ENCODE measurements around the gene C16orf78.

Gene C16orf78

DNA sequence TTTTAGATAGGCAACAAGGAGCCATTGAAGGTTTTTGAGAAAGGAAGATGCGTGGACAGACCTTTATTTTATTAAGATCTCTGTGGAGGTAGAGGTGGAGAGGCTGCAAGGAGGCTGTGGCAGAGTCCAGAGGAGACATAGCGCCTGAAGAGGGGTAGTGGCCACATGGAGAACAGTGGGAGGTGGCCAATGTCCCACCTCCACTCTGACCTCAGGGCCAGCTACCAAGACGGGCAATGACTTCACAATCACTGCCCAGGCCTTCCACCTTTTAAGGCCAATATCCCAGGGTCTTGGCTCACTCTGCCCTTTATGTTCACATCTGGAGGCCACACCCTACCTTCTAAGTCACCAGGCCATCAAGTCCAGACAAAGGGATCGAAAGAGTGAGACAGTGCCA lies at the start of gene C16orf78:
Gene C16orf78 (plus strand): TSS at position 301 of the 400 bp plus-strand sequence. CDS start 136 bp downstream, outside the sequence.
- FAIRE-seq (no peak), DNase-seq (ENCODE audit: insufficient read length, low spot score) (no peak)

GRCh38 chr16:49324703-49325102 lies 48.9 kb upstream of the C16orf78 start:
- DNase-seq (ENCODE audit: insufficient read length, low spot score) (no peak), FAIRE-seq (no peak)

- FAIRE-seq (no peak), DNase-seq (ENCODE audit: insufficient read length, low spot score) (no peak)
Observed at GRCh38 chr16:49327466-49327865, 46.1 kb upstream of the C16orf78 start.

DNA sequence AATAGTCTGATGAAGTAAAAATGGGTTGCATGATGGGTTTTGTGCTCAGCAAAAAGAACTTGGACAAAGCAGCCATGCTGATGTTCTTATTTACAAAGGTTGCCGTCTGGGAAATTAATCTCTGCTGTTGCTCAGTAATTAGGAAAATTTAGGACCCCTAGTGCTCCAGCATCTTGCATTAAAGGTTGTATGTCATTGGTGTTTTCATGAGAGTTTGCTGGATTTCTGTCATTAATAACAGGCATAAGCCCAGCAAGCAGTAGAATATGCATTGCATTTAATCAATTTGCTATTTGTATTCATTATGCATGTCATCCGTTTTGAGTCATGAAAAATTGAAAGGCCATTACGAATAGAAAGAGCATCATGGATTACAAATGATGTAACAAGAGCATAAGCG lies 45.3 kb upstream of the C16orf78 start:
- no peak for FAIRE-seq

DNA sequence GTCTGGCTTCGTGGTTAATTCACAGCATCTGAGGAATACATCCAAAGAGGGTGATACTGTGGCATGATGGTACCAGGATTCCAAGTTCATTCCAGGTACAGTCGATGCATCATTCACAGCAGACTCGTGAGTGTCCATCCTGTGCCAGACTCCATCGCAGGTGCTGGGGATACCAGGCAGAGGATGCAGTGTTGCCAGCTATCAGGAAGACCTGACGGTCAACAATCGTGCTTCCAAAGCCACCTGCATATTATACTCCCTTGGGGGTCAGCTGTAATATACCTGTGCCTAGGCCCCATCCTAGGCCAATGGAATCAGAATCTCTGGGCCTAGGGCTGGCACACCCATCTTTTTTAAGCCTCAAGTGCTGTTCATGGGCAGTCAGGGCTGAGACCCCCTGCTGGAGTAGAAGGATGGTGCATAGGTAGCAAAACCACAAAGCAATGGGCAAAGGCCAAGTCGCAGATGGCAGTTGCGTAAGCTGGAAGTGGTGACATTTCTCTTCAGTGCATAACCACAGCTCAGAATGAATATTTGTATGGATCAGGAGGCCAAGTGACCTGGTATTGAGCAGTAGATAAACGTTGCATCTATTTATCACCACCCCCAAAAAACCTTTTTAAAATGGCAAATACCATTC lies 42.9 kb upstream of the C16orf78 start:
- no peak for DNase-seq (ENCODE audit: insufficient read length, low spot score)
- FAIRE-seq = no peak

More for the DNA sequence above, 45.3 kb upstream of the C16orf78 start:
- DNase-seq (ENCODE audit: insufficient read length, low spot score) = no peak

DNA sequence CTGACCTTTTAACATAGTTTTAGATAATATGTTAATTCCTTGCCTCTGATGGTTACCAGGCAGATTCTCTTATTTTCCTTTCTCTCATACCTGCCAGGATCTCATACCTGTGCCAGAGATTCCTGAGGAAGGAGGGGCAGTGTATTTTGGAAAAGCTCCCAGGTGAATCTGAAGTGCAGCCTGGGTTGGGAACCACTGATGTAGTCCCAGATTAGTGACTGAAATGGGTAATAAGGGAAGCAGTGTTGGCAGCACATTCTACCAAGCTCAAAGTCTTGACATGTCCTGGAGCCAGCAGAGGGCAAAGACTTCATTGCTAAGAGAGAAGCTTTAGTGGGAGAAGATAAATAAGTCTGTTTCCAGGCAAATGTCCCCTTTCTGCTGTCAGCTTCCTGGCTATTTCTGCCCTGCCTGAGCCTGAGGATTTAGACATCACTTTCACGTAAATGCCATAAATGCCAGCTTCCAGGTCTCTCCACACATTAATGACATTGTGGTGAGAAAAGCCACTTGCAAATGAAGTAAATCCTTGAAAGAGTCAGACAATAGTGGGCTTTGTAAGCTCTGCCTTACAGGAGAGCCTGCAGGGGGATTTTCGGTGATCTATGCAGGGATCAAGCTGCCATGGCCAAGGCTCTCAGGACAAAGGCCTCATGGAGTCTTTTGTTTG lies 40.9 kb upstream of the C16orf78 start:
- DNase-seq (ENCODE audit: insufficient read length, low spot score) = no peak
- FAIRE-seq = no peak

- DNase-seq (ENCODE audit: insufficient read length, low spot score) (no peak), FAIRE-seq (no peak)
Observed at GRCh38 chr16:49333259-49333597, 40.4 kb upstream of the C16orf78 start.

GRCh38 chr16:49335828-49336227 lies 37.8 kb upstream of the C16orf78 start:
- FAIRE-seq = no peak
- DNase-seq (ENCODE audit: insufficient read length, low spot score) = no peak

GRCh38 chr16:49336581-49336980 lies 37.0 kb upstream of the C16orf78 start:
- no peak for DNase-seq (ENCODE audit: insufficient read length, low spot score)
- no peak for FAIRE-seq

GRCh38 chr16:49337814-49338350 lies 35.7 kb upstream of the C16orf78 start:
- DNase-seq (ENCODE audit: insufficient read length, low spot score) (no peak), FAIRE-seq (no peak)

DNA sequence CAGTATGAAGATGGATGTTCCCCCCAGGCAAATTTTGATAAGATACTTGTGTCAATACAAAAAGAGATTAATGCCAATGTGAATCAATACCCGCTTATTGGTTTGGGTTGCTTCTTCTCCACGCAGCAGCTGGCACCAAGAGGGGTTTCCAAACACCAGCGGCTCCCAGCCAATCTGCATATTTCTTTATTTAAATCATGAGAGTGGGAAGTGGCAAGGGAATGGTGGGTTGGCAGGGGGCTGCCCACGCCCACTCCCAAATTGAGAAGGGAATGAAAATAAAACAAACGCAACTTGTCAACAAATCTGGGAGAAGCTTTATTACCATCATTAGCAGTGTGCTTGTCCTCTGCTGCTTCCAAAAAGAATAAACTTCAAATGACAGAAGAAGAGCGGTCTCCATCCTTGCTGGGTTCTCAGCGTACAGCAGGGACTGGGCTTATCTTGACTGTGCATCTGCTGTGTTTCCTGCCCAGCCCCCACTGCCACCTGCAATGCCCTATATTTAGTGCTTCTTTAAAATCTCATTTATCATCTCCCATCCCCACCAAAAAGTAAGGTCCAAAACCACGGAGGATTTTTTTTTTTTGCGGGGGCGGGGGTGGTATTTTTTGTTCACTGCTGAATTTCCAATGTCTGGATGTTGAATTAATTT lies 34.9 kb upstream of the C16orf78 start:
- no peak for FAIRE-seq
- no peak for DNase-seq (ENCODE audit: insufficient read length, low spot score)

DNA sequence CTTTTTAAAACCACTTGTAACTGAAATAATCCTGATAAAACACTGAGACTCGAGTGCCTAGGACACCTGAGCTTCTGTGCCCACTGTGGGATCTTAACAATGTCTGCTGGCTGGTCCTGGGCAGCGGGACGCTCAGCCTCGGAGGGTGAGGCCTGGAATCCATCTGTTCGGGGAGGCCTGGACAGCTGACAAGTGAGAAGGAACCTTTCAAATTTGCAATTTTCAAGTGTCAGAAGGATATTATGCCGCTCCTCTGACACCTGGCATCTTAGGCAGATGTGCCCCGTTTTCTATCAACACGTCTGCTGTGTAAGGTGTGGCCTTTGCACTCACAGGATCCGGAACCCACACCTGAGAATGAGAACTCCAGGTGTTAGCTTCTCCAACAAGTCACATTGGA lies 33.1 kb upstream of the C16orf78 start:
- no peak for FAIRE-seq
- no peak for DNase-seq (ENCODE audit: insufficient read length, low spot score)

DNA sequence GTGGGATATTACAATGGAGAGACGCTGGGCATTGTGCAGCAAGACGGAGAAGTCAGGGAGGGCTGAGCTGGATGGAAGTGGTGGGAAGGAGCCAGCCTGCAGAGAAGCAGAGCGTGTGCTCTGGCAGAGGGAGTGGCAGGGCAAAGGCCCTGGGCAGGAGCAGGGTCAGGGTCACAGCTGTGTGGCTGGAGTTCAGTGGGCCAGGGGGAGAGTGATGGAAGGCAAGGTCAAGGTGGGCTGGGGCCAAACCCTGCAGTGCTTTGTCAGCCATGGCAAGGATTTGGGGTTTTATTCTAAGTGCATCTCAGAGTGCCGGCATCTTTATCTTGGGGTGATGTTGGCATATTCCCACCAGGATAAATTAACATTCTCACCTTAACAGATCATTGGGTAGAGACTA lies 31.9 kb upstream of the C16orf78 start:
- no peak for DNase-seq (ENCODE audit: insufficient read length, low spot score)
- FAIRE-seq = no peak

DNA sequence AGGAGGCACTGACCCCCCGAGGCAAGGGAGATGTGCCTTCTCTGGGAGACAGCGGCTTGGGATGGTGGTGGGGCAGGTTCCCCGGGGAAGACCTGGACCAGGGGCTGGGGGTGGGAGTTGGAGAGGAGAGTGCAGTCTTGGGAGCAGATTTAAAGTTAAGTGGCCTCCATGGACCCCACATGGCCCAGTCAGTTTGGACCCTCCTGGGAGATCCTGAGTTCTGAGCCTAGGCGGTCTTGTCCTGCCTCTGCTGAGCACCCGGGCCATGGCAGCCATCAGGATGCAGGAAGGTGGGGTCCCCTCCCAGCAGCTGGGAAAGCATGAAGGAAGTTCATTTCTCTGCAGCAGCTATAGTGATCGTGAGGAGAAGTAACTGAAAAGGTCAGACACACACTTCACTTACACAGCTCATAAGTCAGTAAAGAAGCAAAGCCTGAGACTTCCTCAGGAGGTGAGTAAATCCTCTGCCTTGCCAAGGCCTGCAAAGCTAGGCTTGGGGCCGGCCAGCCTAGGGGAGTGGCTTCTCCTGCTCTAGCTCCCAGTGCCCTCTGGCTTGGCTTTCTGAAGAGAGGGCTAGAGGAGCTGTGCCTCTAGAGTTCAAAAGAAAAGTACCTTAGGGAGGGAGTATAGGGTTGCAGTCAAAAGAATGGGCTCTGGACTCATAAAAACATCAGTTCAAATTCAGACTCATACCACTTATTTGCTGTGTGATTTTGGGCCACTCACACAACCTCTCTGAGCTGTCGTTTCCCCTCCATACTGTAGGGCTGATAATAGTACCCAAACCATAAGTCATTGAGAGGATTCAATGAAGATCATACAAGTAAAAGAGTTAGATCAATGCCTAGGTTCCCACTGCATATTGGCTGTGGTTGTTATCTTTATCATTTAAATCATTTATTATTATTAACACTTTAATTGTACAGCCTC lies 31.0 kb upstream of the C16orf78 start:
- FAIRE-seq = no peak
- DNase-seq (ENCODE audit: insufficient read length, low spot score) = no peak

- no peak for DNase-seq (ENCODE audit: insufficient read length, low spot score)
- no peak for FAIRE-seq
Observed at GRCh38 chr16:49343291-49343690, 30.3 kb upstream of the C16orf78 start.

DNA sequence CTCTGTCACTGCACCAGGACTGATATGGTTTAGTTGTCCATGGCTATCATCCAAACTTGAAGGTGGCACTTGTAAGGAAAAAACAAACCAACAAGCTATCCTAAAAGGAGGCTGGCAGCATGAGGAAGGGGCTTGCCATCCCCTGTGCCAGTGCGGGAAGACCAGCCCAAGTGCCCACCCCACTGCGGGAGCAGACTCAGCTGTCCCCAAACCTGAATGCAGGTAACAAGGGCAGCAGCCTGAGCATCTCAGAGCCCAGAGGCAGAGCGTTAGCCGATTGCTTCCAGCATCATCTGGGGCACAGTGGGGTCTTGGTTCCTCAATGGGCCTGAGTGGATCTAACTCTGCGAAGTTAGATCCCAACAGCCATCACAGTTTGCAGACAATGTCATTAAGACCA lies 29.2 kb upstream of the C16orf78 start:
- no peak for FAIRE-seq
- DNase-seq (ENCODE audit: insufficient read length, low spot score) = no peak

GRCh38 chr16:49345829-49346228 lies 27.8 kb upstream of the C16orf78 start:
- FAIRE-seq (no peak), DNase-seq (ENCODE audit: insufficient read length, low spot score) (no peak)

DNA sequence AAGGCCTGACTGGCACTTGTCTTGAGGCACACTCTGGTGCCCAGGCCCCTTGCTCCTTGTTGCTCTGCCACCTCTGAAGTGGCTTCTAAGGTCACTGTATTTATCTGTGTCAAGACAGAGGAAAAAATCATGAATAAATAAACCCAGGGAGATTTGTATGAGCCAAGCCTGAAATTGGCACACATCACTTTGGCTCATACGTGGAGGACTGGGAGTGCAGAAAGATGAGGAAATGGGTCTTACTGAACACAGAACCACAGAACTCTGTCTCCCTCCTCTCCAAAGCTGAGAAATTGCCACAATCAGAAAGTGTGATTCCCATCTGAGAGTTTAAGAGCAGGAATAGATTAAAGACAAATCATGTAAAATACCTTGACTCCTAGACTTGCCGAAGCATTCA lies 27.1 kb upstream of the C16orf78 start:
- FAIRE-seq (no peak), DNase-seq (ENCODE audit: insufficient read length, low spot score) (no peak)

DNA sequence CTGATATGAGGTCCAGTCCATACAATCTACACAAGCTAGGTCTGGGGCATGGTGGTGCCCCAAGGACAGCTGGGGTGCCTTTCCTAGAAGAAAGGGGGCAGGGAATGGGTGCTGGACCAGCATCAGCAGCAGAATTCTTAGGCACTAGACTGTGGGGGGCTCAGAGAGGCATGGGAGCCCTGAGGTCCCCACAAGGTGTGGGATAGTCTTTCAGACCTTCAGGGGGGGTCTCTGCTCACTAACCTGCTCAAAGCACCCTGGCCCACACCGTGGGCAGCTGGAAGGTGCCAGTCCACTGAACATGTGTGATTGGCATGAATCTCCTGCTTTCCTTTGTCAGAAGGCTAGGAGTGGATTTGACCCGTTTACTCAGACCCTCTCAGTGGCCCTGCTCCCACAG lies 26.1 kb upstream of the C16orf78 start:
- FAIRE-seq (no peak), DNase-seq (ENCODE audit: insufficient read length, low spot score) (no peak)

GRCh38 chr16:49348408-49349176 lies 25.0 kb upstream of the C16orf78 start:
- no peak for DNase-seq (ENCODE audit: insufficient read length, low spot score)
- no peak for FAIRE-seq
